ENCODE measurements around the gene TRIM15. TPM values are rescaled to one million over a fixed set of nuclear protein-coding genes. Genes with fewer than 3 reads are reported as not detected.
A peak's percentile ranks its signal among the peaks of the same experiment; 100 is the strongest.

TRIM15 gene
- polyA plus RNA-seq, 1 experiment: not detected

DNA sequence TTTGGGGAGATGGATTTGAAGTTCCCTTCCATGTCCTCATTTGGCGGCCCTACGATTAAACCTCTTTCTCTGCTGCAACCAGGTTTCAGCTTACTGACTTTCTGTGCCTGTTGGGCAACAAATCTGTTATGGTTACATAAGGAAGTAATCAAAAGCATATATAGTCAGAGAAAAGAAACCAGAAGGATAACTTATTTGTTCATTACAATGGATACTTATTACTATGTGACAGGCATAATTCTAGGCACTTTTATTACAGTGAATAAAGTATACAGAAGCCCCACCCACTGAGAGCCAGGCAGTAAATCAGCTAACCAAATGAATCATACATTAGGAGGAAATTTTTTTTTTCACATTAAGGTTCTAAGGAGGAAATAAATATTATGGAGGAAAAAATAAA lies 40.8 kb upstream of the TRIM15 start:
- DNase-seq (ENCODE audit: low read depth): peak; percentile 16
- TF ChIP-seq, protein P1, sequence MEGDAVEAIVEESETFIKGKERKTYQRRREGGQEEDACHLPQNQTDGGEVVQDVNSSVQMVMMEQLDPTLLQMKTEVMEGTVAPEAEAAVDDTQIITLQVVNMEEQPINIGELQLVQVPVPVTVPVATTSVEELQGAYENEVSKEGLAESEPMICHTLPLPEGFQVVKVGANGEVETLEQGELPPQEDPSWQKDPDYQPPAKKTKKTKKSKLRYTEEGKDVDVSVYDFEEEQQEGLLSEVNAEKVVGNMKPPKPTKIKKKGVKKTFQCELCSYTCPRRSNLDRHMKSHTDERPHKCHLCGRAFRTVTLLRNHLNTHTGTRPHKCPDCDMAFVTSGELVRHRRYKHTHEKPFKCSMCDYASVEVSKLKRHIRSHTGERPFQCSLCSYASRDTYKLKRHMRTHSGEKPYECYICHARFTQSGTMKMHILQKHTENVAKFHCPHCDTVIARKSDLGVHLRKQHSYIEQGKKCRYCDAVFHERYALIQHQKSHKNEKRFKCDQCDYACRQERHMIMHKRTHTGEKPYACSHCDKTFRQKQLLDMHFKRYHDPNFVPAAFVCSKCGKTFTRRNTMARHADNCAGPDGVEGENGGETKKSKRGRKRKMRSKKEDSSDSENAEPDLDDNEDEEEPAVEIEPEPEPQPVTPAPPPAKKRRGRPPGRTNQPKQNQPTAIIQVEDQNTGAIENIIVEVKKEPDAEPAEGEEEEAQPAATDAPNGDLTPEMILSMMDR (IDR thresholded peaks at IDR 0.05; ENCODE audit: insufficient read depth, low read depth, low read length): no peak

DNA sequence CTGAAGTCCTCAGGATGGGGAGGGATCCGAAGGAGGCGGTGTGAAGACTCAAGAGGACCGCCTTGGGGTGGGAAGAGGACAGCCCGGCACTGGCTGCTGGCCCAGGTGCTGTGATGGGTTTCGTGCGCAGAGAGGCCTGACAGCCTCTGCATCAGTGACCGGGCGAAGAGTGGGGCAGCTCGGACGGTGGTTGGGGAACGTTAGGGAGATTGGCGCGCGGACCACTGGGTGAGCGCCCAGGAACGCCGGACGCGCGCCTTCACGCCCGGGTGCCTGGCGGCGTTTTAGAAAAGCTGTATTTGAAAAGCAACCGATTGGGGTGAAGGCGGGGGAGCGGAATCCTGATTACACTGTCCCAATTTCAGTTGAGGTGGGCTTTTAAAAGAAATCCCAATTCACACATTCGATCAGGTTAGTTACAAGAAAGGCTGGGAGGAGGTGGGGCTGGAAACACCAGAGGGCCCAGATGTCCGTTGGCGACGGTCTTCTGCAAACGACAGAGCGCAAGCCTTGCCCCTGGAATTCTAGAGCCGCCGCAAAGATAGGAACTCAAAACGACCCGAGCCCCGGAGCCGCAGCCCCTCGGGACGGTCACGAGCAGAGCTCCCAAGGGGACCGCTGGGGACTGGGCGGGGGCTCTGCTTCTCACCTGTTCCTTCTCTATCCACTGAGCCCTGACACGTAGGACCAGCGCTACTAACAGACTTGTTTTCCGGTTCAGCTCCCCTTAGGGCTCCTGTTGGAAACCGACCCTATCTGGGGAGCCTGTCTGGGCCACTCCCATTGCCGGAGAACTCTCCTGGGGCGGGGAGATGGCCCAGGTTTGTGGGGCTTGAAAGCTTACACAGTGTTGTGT lies 35.9 kb upstream of the TRIM15 start:
- Histone ChIP-seq H3K27me3 (ENCODE audit: control insufficient read depth, insufficient read depth, low read length) (peaks cover 27% of the 10 kb centered on the region), H3K4me3 (ENCODE audit: low read depth, low read length) (no peak overlapping the region), H3K36me3 (ENCODE audit: control insufficient read depth, insufficient read depth, low read length) (no peaks in the 10 kb centered on the region)
- ChIA-PET POLR2A (no interaction called here), CTCF (interaction anchor here (0.7 to 1.8 kb wide), 4 partner anchors 12 to 24 kb away, joined by 3 to 13 read pairs (median 5); no protein-coding TSS in a partner anchor)
- DNase-seq (ENCODE audit: low read depth): no peak
- TF ChIP-seq, protein P1 (IDR thresholded peaks at IDR 0.05; ENCODE audit: insufficient read depth, low read depth, low read length): no peak

More for the DNA sequence above, 40.8 kb upstream of the TRIM15 start:
- Histone ChIP-seq H3K36me3 (ENCODE audit: control insufficient read depth, insufficient read depth, low read length) (no peaks in the 10 kb centered on the region), H3K4me3 (ENCODE audit: low read depth, low read length) (no peak overlapping the region), H3K27me3 (ENCODE audit: control insufficient read depth, insufficient read depth, low read length) (peaks cover 9% of the 10 kb centered on the region)
- POLR2A ChIA-PET: no interaction called here
- CTCF ChIA-PET: interaction anchor here (0.9 to 1.8 kb wide), 5 partner anchors 8 to 21 kb away, joined by 3 to 15 read pairs (median 5); no protein-coding TSS in a partner anchor

DNA sequence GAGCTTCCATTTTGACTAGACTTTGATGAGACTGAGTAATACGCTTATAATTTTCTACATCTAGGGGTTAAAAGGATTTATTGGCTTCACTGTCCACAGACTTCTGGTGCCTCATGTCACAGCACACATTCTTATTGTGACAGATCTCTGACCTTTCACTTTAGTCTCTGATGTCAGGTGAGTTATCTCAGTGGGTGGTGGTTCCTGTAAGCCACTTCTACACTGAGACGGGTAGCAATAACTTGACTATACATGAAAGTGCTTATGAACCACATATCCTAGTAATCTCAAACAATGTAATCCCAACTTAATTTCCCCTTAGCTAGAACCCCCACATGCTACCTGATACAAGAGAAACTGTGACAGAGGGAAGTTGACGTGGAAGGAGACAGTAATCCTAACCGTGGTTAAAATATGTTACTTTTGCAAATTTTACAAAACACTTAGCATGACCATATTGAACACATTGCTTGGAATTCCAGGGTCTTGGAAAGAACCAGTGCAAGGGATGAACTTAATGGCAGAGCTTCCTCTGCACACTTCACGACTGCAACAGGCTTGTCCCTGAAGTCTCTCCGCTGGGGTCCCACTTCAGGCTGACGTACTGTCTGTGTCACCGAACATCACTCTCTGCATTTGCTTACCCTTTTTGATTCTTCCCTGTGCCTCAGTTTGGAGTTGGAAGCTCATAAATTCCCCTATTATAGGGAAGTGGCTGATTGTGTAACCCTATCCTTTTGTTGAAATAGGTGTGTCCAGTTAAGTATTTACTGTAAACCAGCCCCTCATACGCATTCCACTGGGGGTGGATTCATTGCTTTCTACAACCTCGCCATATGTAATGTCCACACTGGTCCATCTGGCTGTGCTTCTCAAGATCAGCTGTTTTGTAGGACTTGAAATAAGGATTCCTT lies 33.8 kb upstream of the TRIM15 start:
- Histone ChIP-seq H3K4me3 (ENCODE audit: low read depth, low read length) (no peak overlapping the region), H3K36me3 (ENCODE audit: control insufficient read depth, insufficient read depth, low read length) (no peaks in the 10 kb centered on the region), H3K27me3 (ENCODE audit: control insufficient read depth, insufficient read depth, low read length) (peaks cover 29% of the 10 kb centered on the region)
- POLR2A ChIA-PET: no interaction called here
- CTCF ChIA-PET: interaction anchor here (0.6 to 5.1 kb wide), 16 partner anchors 7 to 409 kb away, joined by 3 to 199 read pairs (median 4); no protein-coding TSS in a partner anchor
- DNase-seq (ENCODE audit: low read depth): no peak
- TF ChIP-seq, protein P1 (IDR thresholded peaks at IDR 0.05; ENCODE audit: insufficient read depth, low read depth, low read length): no peak

DNA sequence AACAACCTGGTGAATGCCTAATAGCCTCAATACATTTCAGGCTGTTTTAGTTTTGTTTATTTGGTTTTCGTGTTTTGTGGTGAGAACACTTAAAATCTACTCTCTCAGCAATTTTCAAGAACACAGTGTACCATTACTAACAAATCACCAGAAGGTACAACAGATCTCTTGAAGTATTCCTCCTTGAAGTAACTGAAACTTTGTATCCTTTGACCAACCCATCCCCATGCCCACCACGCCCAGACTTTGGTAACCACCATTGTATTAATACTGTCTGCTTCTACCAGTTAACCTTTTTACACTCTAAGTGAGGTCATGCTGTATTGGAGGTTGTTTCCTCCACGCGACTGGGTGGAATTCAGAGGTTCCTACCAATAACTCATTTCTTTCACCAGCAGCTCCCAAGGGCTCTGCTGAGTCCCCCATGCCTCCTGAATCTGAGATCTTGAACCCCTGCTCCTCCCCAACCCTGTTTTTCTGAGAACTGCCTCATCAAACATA lies 33.1 kb upstream of the TRIM15 start:
- Histone ChIP-seq H3K36me3 (ENCODE audit: control insufficient read depth, insufficient read depth, low read length) (no peaks in the 10 kb centered on the region), H3K4me3 (ENCODE audit: low read depth, low read length) (no peak overlapping the region), H3K27me3 (ENCODE audit: control insufficient read depth, insufficient read depth, low read length) (peaks cover 30% of the 10 kb centered on the region)
- ChIA-PET CTCF (interaction anchor here (0.6 to 5.1 kb wide), 22 partner anchors 8 to 410 kb away, joined by 3 to 199 read pairs (median 5); no protein-coding TSS in a partner anchor), POLR2A (no interaction called here)
- TF ChIP-seq, protein P1 (IDR thresholded peaks at IDR 0.05; ENCODE audit: insufficient read depth, low read depth, low read length): no peak
- DNase-seq (ENCODE audit: low read depth): no peak
